ENCODE data around the gene C10orf71.

DNA sequence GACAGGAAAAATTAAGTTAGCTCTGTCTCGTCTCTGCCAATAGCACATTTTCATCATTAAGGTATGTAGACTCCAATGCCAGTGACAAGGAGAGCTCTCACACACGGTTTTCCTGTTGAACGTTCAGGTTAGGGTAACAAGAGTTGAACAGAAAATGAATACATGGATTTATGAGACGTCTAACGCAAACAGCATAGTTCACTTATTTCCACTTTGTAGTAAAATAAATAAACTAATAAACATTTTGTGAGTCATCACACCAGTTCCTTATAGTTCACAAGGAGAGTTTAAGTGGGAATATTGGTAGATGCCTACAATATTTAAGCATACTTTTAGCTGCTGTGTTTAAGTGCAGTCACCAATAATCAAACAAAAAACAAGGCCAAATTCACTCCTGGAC, 75.8 kb downstream of the C10orf71 start:
- TF ChIP-seq POLR2A (IDR thresholded peaks at IDR 0.05; ENCODE audit: low read length) (no peak), GATA1 (IDR thresholded peaks at IDR 0.05; ENCODE audit: low read depth, low read length) (no peak)

Measured in erythroblast (primary cell).